Lower leg skin (tissue), 3 donors: Measurements from ENCODE around the gene KCND2.

ENCODE experiments used
- POLR2A ChIP-seq, 2 donors: fragments of 450-650 bp; IDR thresholded peaks; one replicate each; pipeline ENCODE4 v1.6.1; 2016 to 2017; ENCODE audit warnings: antibody characterized with exemption in 2 of 2, mild to moderate bottlenecking in 1 of 2, moderate library complexity in 1 of 2
- TF ChIP-seq, protein P1 (sequence below), 3 donors: fragments of 450-650 bp; IDR thresholded peaks; one replicate each; pipeline ENCODE4 v1.5.1; 2016; ENCODE audit warnings: antibody characterized with exemption in 3 of 3, mild to moderate bottlenecking in 3 of 3, moderate library complexity in 2 of 3

DNA sequence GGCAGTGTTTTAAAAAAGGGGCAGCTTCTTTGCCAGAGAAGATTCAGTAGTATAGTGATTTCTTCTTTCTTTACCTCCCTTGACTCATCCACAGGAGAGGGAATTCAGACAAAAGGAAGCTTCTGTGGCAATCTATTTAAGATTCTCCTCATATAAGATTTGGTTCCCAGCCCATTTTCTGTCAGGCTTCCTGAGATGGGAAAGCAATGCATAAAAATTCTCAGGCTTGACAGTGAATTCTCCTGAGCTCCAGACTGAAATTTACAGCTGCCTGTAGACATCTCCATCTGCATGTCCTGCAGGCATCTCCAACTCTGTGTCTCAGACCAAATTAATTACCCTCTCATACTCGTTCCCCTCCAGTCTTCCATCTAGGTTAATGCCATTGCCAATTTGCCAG, 512.1 kb downstream of the KCND2 start:
- TF ChIP-seq POLR2A (IDR thresholded peaks at IDR 0.05) = no peak
- TF ChIP-seq, protein P1, sequence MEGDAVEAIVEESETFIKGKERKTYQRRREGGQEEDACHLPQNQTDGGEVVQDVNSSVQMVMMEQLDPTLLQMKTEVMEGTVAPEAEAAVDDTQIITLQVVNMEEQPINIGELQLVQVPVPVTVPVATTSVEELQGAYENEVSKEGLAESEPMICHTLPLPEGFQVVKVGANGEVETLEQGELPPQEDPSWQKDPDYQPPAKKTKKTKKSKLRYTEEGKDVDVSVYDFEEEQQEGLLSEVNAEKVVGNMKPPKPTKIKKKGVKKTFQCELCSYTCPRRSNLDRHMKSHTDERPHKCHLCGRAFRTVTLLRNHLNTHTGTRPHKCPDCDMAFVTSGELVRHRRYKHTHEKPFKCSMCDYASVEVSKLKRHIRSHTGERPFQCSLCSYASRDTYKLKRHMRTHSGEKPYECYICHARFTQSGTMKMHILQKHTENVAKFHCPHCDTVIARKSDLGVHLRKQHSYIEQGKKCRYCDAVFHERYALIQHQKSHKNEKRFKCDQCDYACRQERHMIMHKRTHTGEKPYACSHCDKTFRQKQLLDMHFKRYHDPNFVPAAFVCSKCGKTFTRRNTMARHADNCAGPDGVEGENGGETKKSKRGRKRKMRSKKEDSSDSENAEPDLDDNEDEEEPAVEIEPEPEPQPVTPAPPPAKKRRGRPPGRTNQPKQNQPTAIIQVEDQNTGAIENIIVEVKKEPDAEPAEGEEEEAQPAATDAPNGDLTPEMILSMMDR (IDR thresholded peaks at IDR 0.05) = no peak
